MM.1S (cell line): Measurements from ENCODE around the gene MSI1.

Experiments
- EZH2 ChIP-seq: fragments of 300-600 bp; sonication (generic); optimal IDR thresholded peaks from 2 replicates; pipeline ENCODE3; 2017; ENCODE audit warnings: low read depth, mild to moderate bottlenecking, antibody characterized with exemption, low read length, mixed read lengths
- TF ChIP-seq, protein P1 (sequence below): fragments of 300-600 bp; sonication (generic); IDR thresholded peaks from 2 replicates; pipeline ENCODE4 v1.5.1; 2016; ENCODE audit warnings: antibody characterized with exemption, low read length, mixed read lengths

DNA sequence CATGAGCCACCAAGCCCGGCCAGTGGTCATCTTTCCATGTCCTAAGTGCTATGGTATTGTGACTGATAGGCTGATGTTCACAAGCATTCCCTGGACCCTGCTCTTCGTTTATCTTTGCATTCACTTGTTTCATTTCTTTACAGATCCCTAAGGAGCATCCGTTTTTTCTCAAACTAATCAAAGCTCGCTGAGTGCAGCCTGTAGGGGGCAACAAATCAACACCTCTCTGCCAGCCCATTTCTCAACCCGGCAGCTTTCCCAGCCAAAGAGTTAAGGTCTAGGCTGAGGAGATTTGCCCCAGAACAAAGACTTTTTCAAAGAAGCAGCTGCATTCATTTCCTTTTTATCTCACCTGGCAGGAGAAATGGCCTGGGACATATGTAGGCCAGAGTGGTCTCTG lies 54.7 kb downstream of the MSI1 start:
- no peak for TF ChIP-seq EZH2
- TF ChIP-seq, protein P1, sequence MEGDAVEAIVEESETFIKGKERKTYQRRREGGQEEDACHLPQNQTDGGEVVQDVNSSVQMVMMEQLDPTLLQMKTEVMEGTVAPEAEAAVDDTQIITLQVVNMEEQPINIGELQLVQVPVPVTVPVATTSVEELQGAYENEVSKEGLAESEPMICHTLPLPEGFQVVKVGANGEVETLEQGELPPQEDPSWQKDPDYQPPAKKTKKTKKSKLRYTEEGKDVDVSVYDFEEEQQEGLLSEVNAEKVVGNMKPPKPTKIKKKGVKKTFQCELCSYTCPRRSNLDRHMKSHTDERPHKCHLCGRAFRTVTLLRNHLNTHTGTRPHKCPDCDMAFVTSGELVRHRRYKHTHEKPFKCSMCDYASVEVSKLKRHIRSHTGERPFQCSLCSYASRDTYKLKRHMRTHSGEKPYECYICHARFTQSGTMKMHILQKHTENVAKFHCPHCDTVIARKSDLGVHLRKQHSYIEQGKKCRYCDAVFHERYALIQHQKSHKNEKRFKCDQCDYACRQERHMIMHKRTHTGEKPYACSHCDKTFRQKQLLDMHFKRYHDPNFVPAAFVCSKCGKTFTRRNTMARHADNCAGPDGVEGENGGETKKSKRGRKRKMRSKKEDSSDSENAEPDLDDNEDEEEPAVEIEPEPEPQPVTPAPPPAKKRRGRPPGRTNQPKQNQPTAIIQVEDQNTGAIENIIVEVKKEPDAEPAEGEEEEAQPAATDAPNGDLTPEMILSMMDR, result peak; percentile 13; the same call in 1 of the 2 replicates
